Activated CD8-positive, alpha-beta memory T cell treated with anti-CD3 and anti-CD28 coated beads, Interleukin-2, amount 10 ng/mL, durations not matched to agents 7 days and 5 days (primary cell): ENCODE results near the gene ST3GAL5. TPM values are rescaled to one million over a fixed set of nuclear protein-coding genes. Genes with fewer than 3 reads are reported as not detected.
A peak's percentile ranks its signal among the peaks of the same experiment; 100 is the strongest.

ENCODE experiments used
- ATAC-seq: fragments of 150-1000 bp; cut with Tn5 transposase; one replicate; pipeline ENCODE4 v1.10.0; 2021; ENCODE audit warnings: moderate library complexity
- CTCF ChIA-PET: fragments of 350-600 bp; sonication (Branson Sonifier 250); formaldehyde crosslinking; loops from one replicate; lab custom pipeline; 2021; ENCODE audit warnings: antibody characterized with exemption; lab: Charles Lee
- DNase-seq: peaks from one replicate; pipeline ENCODE4 v3.0.0-alpha.2; 2020
- H3K27ac Mint-ChIP-seq: one replicate; pipeline ENCODE4 v1.8.0; 2021; ENCODE audit warnings: mild to moderate bottlenecking, mixed read lengths
- H3K27me3 Mint-ChIP-seq: one replicate; pipeline ENCODE4 v1.8.0; 2021; ENCODE audit warnings: mixed read lengths
- H3K36me3 Mint-ChIP-seq: one replicate; pipeline ENCODE4 v1.8.0; 2021; ENCODE audit warnings: mild to moderate bottlenecking, mixed read lengths
- H3K4me1 Mint-ChIP-seq: one replicate; pipeline ENCODE4 v1.8.0; 2021; ENCODE audit warnings: mixed read lengths
- H3K4me3 Mint-ChIP-seq: one replicate; pipeline ENCODE4 v1.8.0; 2021; ENCODE audit warnings: mild to moderate bottlenecking, moderate library complexity, mixed read lengths
- H3K9me3 Mint-ChIP-seq: one replicate; pipeline ENCODE4 v1.8.0; 2022; ENCODE audit warnings: low read depth, mixed read lengths
- total RNA-seq, 2 experiments: library from RNA; stranded (reverse); gene quantifications; one replicate each; pipeline ENCODE4 v1.2.3, GENCODE V29; 2021

The ST3GAL5 gene
- total RNA-seq, 2 experiments from 2014 or later = 73.9 to 74.0 TPM

DNA sequence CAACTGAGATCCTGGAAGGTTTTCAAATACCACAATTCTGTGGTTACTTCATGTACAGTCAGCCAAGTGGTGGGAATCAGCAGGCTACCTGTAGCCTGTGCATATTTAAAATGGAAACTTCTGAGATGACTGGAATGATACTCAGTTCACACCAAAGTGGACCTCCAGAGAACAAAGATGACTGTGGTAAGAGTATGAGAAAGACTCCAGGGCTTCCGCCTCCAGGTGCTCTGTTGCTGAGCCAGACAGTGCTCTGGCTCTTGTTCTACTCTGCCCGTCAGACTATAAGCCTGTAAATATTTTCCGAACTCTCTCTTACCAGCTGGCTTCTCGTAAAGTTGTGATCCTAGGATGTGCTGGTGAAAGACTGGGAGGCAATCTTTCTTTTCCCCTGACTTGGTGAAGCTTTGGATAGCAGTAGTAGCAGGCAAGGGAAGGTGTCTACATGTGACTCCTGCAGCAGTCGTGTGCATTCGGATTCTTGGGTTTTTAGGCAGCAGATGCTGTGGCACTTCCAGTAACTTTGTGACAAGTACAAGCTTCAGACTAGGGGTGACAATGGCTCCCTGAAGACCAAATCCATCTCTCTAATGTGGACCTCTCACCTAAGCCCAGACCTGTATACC is 23.1 kb downstream of the ST3GAL5 start:
- Mint-ChIP-seq H3K4me3 (no peak overlapping the region), H3K36me3 (peaks cover 40% of the 10 kb centered on the region), H3K27me3 (no peaks in the 10 kb centered on the region), H3K9me3 (no peaks in the 10 kb centered on the region), H3K4me1 (peaks cover 65% of the 10 kb centered on the region), H3K27ac (peak overlapping the region; percentile 14)
- CTCF ChIA-PET = interaction anchor here (0.8 to 5.9 kb wide), 6 partner anchors 10 to 176 kb away, joined by 3 to 44 read pairs (median 6); partner anchors contain the start of gene ST3GAL5
- DNase-seq (peak; percentile 56), ATAC-seq (peak; percentile 63)

DNA sequence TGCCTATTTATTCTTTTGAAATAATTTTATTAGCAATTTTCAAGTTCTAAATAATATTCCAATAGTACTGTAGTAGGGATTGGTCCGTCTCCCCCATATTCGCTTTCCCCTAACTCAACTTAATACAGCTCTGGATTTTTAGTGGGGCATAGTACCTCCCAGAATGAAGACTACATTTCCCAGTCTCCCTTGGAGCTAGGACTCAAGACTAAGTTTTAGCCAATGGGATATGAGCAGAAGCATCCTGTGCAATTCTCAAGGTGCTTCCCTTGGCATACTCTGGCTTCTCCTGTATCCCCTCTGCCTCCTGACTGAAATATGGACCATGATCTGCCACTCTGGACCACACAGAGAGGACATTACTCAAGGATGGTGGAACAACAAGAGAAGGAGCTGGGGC is 24.1 kb downstream of the ST3GAL5 start:
- no peaks in the 10 kb centered on the region for H3K27me3 Mint-ChIP-seq
- DNase-seq = no peak
- peaks cover 46% of the 10 kb centered on the region for H3K36me3 Mint-ChIP-seq
- no peak for ATAC-seq
- H3K4me3 Mint-ChIP-seq = no peak overlapping the region
- H3K9me3 Mint-ChIP-seq = no peaks in the 10 kb centered on the region
- CTCF ChIA-PET = interaction anchor here (0.7 to 5.9 kb wide), 8 partner anchors 13 to 176 kb away, joined by 3 to 44 read pairs (median 3); partner anchors contain the start of gene ST3GAL5
- peaks cover 74% of the 10 kb centered on the region for H3K4me1 Mint-ChIP-seq
- H3K27ac Mint-ChIP-seq = no peak overlapping the region

DNA sequence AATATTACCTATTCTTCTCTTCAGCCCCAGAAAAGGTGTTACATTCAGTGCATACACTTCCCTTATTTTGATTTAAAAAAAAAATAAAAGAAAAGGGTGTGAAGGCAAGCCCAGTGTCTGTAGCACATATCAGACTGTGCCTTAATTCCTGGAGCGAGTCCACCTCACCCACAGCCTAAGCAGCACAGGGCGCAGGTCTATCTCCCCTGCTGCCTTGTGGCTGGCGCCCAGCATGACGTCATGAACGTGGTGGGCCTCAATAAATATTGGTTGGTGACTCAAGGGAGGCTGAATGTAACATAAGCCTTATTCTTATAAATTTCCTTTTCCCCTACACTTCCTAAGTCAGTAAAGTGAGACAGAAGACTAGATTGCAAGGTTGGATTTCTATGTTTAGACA is 26.4 kb downstream of the ST3GAL5 start:
- CTCF ChIA-PET = interaction anchor here (1.2 to 5.9 kb wide), 2 partner anchors 25 to 174 kb away, joined by 3 to 44 read pairs; partner anchors contain the start of gene ST3GAL5
- Mint-ChIP-seq H3K27ac (peak overlapping the region; percentile 91), H3K9me3 (no peaks in the 10 kb centered on the region), H3K4me1 (peaks cover 77% of the 10 kb centered on the region), H3K36me3 (peaks cover 54% of the 10 kb centered on the region), H3K4me3 (peak overlapping the region; percentile 61), H3K27me3 (no peaks in the 10 kb centered on the region)
- DNase-seq (peak; percentile 81), ATAC-seq (peak; percentile 69)

DNA sequence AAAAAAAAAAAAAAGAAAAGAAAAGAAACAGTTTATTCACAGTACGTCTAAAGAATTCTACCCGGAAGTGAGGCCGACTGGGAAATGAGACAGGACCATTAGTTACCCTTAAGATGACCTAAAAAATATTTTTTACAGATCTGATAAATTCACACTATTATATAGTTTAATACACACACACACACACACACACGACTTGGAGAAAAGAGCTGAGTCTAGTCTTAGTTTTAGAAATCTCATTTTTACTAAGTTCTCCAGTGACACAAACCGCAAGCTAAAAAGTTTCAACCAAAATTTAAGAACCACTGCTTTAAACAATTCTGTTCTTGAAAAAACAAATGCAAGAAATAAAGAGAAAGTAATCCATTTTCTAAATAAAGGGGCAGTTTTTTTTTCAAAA is 27.1 kb downstream of the ST3GAL5 start:
- Mint-ChIP-seq H3K4me3 (peak overlapping the region; percentile 61), H3K4me1 (peaks cover 69% of the 10 kb centered on the region), H3K27me3 (no peaks in the 10 kb centered on the region), H3K27ac (peak overlapping the region; percentile 91), H3K9me3 (no peaks in the 10 kb centered on the region), H3K36me3 (peaks cover 57% of the 10 kb centered on the region)
- DNase-seq (no peak), ATAC-seq (peak; percentile 16)
- CTCF ChIA-PET = interaction anchor here (0.6 to 1.0 kb wide), 4 partner anchors 9 to 182 kb away, joined by 3 to 4 read pairs (median 3); no protein-coding TSS in a partner anchor

DNA sequence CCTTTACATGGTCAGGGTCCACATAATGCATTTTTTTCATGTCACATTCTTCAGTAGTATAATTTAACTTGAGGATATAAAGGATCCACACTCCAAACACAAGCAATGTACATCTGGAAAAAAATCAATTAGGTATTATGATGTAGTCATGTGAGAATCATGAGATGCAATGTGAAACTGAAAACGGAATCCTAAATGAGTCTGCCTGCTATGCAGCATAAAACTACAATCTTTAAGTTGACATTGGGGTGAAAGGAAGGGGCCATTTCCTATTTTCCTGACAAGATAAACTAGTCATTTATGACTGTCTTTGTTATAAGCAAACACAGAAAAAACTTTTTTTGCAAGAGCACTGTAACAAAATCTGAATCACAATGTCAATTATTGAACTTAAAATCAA is 27.6 kb downstream of the ST3GAL5 start:
- no peaks in the 10 kb centered on the region for H3K9me3 Mint-ChIP-seq
- H3K4me1 Mint-ChIP-seq = peaks cover 66% of the 10 kb centered on the region

DNA sequence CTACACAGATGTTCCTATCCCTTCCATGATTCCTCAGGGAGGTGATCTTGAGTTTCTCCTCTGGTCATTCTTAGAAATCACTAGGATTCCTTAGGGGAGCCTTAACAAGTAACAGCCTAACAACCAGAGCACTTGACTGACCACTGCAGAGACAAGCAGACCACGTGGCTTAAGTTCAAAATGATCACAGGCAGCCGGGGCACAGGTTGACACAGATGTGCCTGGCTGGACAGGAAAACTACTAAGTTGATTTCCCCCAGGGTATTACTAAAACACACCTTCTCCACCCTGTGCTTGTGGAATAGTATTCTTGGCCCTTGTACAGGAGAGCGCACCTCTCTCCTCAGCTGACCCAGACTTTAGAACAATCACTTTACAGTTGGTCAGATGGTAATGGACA is 29.9 kb downstream of the ST3GAL5 start:
- H3K27ac Mint-ChIP-seq = no peak overlapping the region
- no peaks in the 10 kb centered on the region for H3K9me3 Mint-ChIP-seq
- CTCF ChIA-PET = interaction anchor here (1.2 to 1.8 kb wide), 3 partner anchors 28 to 221 kb away, joined by 3 to 9 read pairs (median 7); partner anchors contain the start of gene ST3GAL5
- ATAC-seq = no peak
- no peak for DNase-seq
- peaks cover 78% of the 10 kb centered on the region for H3K36me3 Mint-ChIP-seq
- peaks cover 70% of the 10 kb centered on the region for H3K4me1 Mint-ChIP-seq
- H3K4me3 Mint-ChIP-seq = no peak overlapping the region
- no peaks in the 10 kb centered on the region for H3K27me3 Mint-ChIP-seq

More for the DNA sequence above, 27.6 kb downstream of the ST3GAL5 start:
- no peak for DNase-seq
- no peaks in the 10 kb centered on the region for H3K27me3 Mint-ChIP-seq
- H3K4me3 Mint-ChIP-seq = peak overlapping the region; percentile 61
- peak; percentile 73 for ATAC-seq
- peak overlapping the region; percentile 91 for H3K27ac Mint-ChIP-seq
- peaks cover 58% of the 10 kb centered on the region for H3K36me3 Mint-ChIP-seq
- CTCF ChIA-PET = interaction anchor here (0.8 to 1.2 kb wide), 4 partner anchors 9 to 47 kb away, joined by 3 to 4 read pairs (median 3); no protein-coding TSS in a partner anchor

DNA sequence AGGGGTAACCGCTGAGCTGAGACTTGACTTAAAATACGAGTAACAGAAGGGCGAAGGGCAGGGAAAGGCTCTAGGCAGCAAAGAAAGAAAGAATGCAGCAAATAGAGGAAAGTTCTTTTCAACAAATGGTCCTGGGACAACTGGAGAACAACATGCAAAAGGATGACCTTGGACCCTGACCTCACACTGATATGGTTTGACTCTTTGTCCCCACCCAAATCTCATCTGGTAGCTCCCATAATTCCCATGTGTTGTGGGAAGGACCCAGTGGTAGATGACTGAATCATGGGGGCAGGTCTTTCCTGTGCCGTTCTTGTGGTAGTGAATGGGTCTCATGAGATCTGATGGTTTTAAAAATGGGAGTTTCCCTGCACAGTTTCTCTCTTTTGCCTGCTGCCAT is 33.9 kb downstream of the ST3GAL5 start:
- CTCF ChIA-PET = interaction anchor here (1.2 to 10.3 kb wide), 8 partner anchors 12 to 224 kb away, joined by 3 to 99 read pairs (median 8); partner anchors contain the start of gene ST3GAL5
- Mint-ChIP-seq H3K9me3 (no peaks in the 10 kb centered on the region), H3K4me3 (peak overlapping the region; percentile 18), H3K36me3 (peaks cover 80% of the 10 kb centered on the region), H3K4me1 (peaks cover 72% of the 10 kb centered on the region), H3K27ac (peak overlapping the region; percentile 99), H3K27me3 (no peaks in the 10 kb centered on the region)
- DNase-seq = no peak
- no peak for ATAC-seq

DNA sequence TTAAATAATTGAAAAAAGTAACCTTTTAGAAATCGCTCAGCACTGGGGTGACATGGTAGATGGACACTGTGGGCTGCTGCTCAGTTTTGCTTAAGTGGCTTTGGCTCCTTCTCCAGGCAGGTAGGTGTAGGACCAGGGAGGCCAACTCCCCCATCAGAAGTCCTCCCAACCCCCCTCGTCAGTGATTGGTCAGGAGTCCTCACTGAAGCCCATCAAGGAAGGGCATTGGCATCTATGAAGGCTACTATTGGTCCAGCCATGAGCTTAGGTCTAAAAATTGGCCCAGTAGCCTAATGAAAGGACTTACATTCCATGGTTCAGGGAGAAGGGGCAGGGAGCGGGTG is 34.7 kb downstream of the ST3GAL5 start:
- no peaks in the 10 kb centered on the region for H3K27me3 Mint-ChIP-seq

DNA sequence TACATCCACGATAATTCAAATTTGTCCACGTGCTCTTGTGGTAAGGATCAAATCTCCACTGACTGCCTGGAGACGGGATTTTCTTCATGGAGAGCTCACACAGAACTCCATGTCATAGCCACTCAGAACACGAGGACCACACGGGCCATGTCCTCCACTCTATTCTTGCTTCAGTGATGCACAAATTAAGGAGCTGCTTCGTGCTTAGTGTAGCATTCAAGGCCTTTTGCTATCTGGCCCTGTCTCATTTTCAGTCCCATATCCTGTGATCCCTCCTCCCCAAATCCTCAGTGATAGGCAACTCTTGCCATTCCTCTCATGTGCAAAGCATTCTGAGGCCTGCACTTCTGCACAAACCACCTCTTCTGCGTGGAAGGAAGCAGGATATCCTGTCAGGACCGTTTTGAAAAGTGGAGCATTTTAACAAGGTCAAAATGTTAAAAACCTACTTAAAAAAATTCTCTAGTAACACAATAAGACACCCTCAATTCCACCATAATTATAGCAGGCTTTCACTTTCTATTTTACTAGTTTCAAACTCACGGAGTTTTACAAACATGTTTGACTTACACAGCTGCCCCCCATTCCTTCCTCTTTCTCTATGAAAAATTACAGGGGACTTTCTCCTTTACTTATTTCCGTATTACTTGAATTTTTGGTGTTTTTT is 35.2 kb downstream of the ST3GAL5 start:
- peak overlapping the region; percentile 82 for H3K4me3 Mint-ChIP-seq
- peaks cover 73% of the 10 kb centered on the region for H3K36me3 Mint-ChIP-seq
- peak; percentile 52 for ATAC-seq
- no peaks in the 10 kb centered on the region for H3K9me3 Mint-ChIP-seq
- peaks cover 71% of the 10 kb centered on the region for H3K4me1 Mint-ChIP-seq
- no peaks in the 10 kb centered on the region for H3K27me3 Mint-ChIP-seq
- peak; percentile 72 for DNase-seq
- H3K27ac Mint-ChIP-seq = peak overlapping the region; percentile 99
- CTCF ChIA-PET = interaction anchor here (0.9 to 10.3 kb wide), 11 partner anchors 8 to 226 kb away, joined by 3 to 99 read pairs (median 7); partner anchors contain the start of gene ST3GAL5

More for the DNA sequence above, 34.7 kb downstream of the ST3GAL5 start:
- CTCF ChIA-PET = interaction anchor here (0.9 to 10.3 kb wide), 11 partner anchors 9 to 225 kb away, joined by 3 to 99 read pairs (median 7); partner anchors contain the start of gene ST3GAL5
- Mint-ChIP-seq H3K4me1 (peaks cover 72% of the 10 kb centered on the region), H3K36me3 (peaks cover 78% of the 10 kb centered on the region), H3K9me3 (no peaks in the 10 kb centered on the region), H3K4me3 (peak overlapping the region; percentile 82), H3K27ac (peak overlapping the region; percentile 99)
- peak; percentile 27 for ATAC-seq
- DNase-seq = peak; percentile 62

DNA sequence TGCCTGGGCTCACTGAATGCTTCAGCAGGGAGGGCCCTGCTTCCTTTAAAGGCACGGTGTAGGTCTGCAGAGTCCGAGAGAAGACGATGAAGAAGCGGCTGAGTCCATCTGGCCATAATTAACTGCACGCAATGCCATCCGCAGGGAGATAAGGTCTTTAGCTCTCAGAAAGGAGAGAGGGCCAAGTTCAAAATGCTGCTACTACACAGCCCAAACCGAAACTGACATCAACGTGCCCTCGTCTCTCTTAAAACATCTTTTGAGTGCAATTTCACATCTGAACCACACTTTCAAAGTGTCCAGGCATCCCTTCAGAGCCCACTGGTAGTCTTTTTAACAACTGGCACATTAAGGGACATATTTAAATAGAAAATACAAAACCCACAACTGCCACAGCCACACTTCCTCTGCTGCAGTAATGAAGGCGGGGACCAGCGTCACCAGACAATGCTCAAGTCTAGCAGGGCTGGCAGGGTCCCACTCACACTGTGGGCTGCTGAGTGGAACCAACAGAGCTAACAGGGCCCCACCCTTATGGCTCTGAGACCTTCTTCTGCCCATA is 35.8 kb downstream of the ST3GAL5 start:
- DNase-seq = peak; percentile 89
- Mint-ChIP-seq H3K36me3 (peaks cover 75% of the 10 kb centered on the region), H3K27ac (peak overlapping the region; percentile 99), H3K9me3 (no peaks in the 10 kb centered on the region), H3K4me1 (peaks cover 76% of the 10 kb centered on the region), H3K4me3 (peak overlapping the region; percentile 82), H3K27me3 (no peaks in the 10 kb centered on the region)
- ATAC-seq = peak; percentile 85
- CTCF ChIA-PET = interaction anchor here (0.9 to 10.3 kb wide), 11 partner anchors 8 to 226 kb away, joined by 3 to 99 read pairs (median 7); partner anchors contain the start of gene ST3GAL5

DNA sequence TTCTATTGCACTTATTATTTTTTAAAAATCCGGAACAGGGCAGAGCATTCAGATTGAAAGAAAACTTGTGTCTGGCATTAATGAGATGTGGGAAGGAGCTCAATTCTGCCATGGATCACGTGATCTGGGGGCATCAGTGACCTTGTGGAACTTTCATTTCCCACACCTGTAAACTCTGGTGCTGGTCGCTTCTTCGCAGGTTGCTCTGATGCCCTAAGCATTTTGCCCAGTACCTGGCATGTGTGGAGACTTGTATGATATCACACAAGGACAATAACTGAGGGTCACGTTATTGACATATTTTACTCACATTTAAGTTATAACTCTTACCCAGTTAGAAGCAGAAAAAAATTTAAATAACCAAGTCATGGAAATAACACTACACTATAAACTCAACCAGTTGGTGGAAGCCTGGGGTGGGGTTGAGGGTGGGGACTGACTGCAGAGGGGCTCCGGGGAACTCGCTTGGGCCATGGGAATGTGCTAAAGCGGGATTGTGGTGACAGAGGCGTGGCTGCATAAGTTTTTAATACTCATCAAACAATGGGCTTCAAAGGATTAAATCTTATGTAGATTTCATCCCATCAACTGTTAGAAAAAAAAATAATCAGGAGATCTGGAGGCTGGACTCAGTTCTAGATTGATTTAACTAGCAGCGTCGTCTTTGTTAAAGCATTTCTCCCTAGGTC is 36.5 kb downstream of the ST3GAL5 start:
- no peak for DNase-seq
- no peaks in the 10 kb centered on the region for H3K27me3 Mint-ChIP-seq
- peak overlapping the region; percentile 82 for H3K4me3 Mint-ChIP-seq
- CTCF ChIA-PET = interaction anchor here (1.0 to 10.3 kb wide), 11 partner anchors 9 to 253 kb away, joined by 3 to 99 read pairs (median 6); partner anchors contain the start of genes POLR1A, PTCD3 and ST3GAL5
- H3K9me3 Mint-ChIP-seq = no peaks in the 10 kb centered on the region
- peak overlapping the region; percentile 99 for H3K27ac Mint-ChIP-seq
- no peak for ATAC-seq
- H3K4me1 Mint-ChIP-seq = peaks cover 77% of the 10 kb centered on the region
- peaks cover 73% of the 10 kb centered on the region for H3K36me3 Mint-ChIP-seq
